Glutamatergic neuron (in vitro differentiated cells): ENCODE data around the gene HFM1. TPM values are rescaled to one million over a fixed set of nuclear protein-coding genes. Genes with fewer than 3 reads are reported as not detected.

ENCODE experiments used
- DNase-seq: peaks from one replicate; pipeline ENCODE4 v3.0.0; 2022
- H3K27ac Mint-ChIP-seq: one replicate; pipeline ENCODE4 v1.8.0; 2020; ENCODE audit warnings: mild to moderate bottlenecking, mixed read lengths, inconsistent platforms; ENCODE audit not compliant: unreplicated experiment
- H3K27me3 Mint-ChIP-seq: one replicate; pipeline ENCODE4 v1.8.0; 2020; ENCODE audit warnings: mild to moderate bottlenecking, moderate library complexity, mixed read lengths, inconsistent platforms; ENCODE audit not compliant: unreplicated experiment
- H3K36me3 Mint-ChIP-seq: one replicate; pipeline ENCODE4 v1.8.0; 2020; ENCODE audit warnings: mild to moderate bottlenecking, mixed read lengths, inconsistent platforms; ENCODE audit not compliant: unreplicated experiment
- H3K4me1 Mint-ChIP-seq: one replicate; pipeline ENCODE4 v1.8.0; 2020; ENCODE audit warnings: mild to moderate bottlenecking, low read depth, mixed read lengths, inconsistent platforms; ENCODE audit not compliant: unreplicated experiment
- H3K4me3 Mint-ChIP-seq: one replicate; pipeline ENCODE4 v1.8.0; 2020; ENCODE audit warnings: mild to moderate bottlenecking, mixed read lengths, inconsistent platforms; ENCODE audit not compliant: unreplicated experiment
- H3K9me3 Mint-ChIP-seq: one replicate; pipeline ENCODE4 v1.8.0; 2020; ENCODE audit warnings: mild to moderate bottlenecking, moderate library complexity, mixed read lengths, inconsistent platforms; ENCODE audit not compliant: unreplicated experiment
- total RNA-seq: library from RNA; stranded (reverse); fragmentation: NEBNext Ultra II Directional; extraction: Animal tissue kit (Norgen Biotek cat#: 25700); gene quantifications from one replicate; pipeline ENCODE4 v1.2.1, GENCODE V29; 2021; ENCODE audit not compliant: unreplicated experiment
- TF ChIP-seq, protein P1 (sequence below): fragments of 200-600 bp; sonication (generic); IDR thresholded peaks from one replicate; pipeline ENCODE4 v1.5.0; 2021; ENCODE audit not compliant: partially characterized antibody, unreplicated experiment

Gene HFM1
- total RNA-seq, 1 donor from 2014 or later = 10.2 TPM

DNA sequence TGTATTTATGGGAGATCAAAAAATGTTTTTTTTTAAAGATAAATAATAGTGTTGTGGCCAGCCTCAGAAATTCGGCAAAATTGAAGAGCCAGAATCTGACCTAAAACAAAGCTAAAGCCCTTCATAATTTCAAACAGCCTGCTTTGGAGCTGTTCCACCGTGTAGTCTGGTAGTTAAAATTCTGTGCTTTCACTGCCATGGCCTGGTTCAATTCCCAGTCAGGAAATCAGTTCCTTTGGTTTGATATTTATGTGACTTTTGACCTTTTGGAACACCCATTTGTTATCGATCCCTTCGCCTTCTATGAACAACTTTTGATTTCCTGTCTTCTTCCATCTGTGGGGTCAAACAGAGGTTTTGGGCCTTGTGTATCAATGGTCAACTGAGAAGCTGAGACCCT lies 179.8 kb downstream of the HFM1 start:
- Mint-ChIP-seq H3K27me3 (no peaks in the 10 kb centered on the region), H3K27ac (no peak overlapping the region), H3K4me1 (no peaks in the 10 kb centered on the region), H3K36me3 (peaks cover 4% of the 10 kb centered on the region), H3K9me3 (peaks cover 5% of the 10 kb centered on the region), H3K4me3 (no peak overlapping the region)
- TF ChIP-seq, protein P1, sequence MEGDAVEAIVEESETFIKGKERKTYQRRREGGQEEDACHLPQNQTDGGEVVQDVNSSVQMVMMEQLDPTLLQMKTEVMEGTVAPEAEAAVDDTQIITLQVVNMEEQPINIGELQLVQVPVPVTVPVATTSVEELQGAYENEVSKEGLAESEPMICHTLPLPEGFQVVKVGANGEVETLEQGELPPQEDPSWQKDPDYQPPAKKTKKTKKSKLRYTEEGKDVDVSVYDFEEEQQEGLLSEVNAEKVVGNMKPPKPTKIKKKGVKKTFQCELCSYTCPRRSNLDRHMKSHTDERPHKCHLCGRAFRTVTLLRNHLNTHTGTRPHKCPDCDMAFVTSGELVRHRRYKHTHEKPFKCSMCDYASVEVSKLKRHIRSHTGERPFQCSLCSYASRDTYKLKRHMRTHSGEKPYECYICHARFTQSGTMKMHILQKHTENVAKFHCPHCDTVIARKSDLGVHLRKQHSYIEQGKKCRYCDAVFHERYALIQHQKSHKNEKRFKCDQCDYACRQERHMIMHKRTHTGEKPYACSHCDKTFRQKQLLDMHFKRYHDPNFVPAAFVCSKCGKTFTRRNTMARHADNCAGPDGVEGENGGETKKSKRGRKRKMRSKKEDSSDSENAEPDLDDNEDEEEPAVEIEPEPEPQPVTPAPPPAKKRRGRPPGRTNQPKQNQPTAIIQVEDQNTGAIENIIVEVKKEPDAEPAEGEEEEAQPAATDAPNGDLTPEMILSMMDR = no peak
- no peak for DNase-seq

DNA sequence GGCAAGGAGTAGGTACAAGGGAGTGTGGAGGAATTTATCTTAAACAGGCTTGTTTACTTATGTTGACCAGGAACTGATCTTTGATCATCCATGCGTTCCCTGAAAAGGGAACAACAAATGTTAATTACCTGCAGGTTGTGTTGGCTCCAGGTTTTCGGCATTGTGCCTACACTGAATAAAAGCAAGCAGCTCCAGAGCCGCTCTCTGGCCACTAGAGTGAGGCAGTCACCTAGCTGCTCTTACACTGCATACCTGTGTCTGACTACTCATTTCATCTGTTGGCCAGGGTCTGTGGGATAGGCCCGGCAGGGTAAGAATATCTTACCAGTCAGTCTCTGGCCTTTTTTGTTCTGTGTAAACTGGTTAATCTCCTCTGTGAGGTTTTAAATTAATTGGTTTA lies 183.6 kb downstream of the HFM1 start:
- peaks cover 2% of the 10 kb centered on the region for H3K9me3 Mint-ChIP-seq
- DNase-seq = no peak
- no peaks in the 10 kb centered on the region for H3K27me3 Mint-ChIP-seq

DNA sequence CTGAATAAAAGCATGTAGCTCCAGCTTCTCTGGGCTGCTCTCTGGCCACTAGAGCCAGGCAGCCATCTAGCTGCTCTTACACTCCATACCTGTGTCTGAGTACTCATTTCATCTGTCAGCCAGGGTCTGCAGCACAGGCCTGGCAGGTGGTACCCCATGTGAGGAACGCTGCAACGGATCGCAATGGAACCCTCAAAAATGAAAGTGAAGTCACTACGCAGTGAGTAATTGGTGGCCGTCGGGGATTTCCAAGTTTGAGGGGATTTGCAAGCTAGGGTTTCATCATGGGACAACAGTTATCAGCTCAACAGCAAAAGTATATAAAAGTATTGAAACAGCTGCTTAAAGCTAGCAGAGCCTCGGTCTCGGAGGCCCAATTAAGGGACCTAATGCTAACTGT lies 186.7 kb downstream of the HFM1 start:
- H3K4me1 Mint-ChIP-seq = no peaks in the 10 kb centered on the region
- H3K27ac Mint-ChIP-seq = no peak overlapping the region
- DNase-seq = no peak
- H3K4me3 Mint-ChIP-seq = no peak overlapping the region
- TF ChIP-seq, protein P1 = no peak
- peaks cover 2% of the 10 kb centered on the region for H3K9me3 Mint-ChIP-seq
- no peaks in the 10 kb centered on the region for H3K27me3 Mint-ChIP-seq
- peaks cover 27% of the 10 kb centered on the region for H3K36me3 Mint-ChIP-seq

More for the DNA sequence above, 183.6 kb downstream of the HFM1 start:
- TF ChIP-seq, protein P1 = no peak
- H3K27ac Mint-ChIP-seq = no peak overlapping the region
- peaks cover 27% of the 10 kb centered on the region for H3K36me3 Mint-ChIP-seq
- H3K4me3 Mint-ChIP-seq = no peak overlapping the region
- no peaks in the 10 kb centered on the region for H3K4me1 Mint-ChIP-seq

Other genes with a start within 250 kb of the HFM1 start
- gene CDC7, start 96.0 kb upstream of the HFM1 start, total RNA-seq = 9.9 TPM